ENCODE data around the gene ADCY9. TPM values are rescaled to one million over a fixed set of nuclear protein-coding genes. Genes with fewer than 3 reads are reported as not detected.

ADCY9 gene
- total and polyA plus RNA-seq, 4 donors, result 12.7 to 37.6 (median 17.6) TPM

- H3K4me1 ChIP-seq (ENCODE audit: control insufficient read depth in 5 of 5, insufficient read depth in 5 of 5, low read length in 5 of 5), result no peaks in the 10 kb centered on the region
- H3K4me3 ChIP-seq, result no peak overlapping the region
- peaks cover 0 to 14% (median 2%) of the 10 kb centered on the region in 4 donors for H3K9me3 ChIP-seq (ENCODE audit: control insufficient read depth in 4 of 4, insufficient read depth in 3 of 4, low read length in 3 of 4)
- DNase-seq, result no peak
- no peak for ATAC-seq (ENCODE audit: insufficient read depth, low FRiP score)
- TF ChIP-seq, protein P1, sequence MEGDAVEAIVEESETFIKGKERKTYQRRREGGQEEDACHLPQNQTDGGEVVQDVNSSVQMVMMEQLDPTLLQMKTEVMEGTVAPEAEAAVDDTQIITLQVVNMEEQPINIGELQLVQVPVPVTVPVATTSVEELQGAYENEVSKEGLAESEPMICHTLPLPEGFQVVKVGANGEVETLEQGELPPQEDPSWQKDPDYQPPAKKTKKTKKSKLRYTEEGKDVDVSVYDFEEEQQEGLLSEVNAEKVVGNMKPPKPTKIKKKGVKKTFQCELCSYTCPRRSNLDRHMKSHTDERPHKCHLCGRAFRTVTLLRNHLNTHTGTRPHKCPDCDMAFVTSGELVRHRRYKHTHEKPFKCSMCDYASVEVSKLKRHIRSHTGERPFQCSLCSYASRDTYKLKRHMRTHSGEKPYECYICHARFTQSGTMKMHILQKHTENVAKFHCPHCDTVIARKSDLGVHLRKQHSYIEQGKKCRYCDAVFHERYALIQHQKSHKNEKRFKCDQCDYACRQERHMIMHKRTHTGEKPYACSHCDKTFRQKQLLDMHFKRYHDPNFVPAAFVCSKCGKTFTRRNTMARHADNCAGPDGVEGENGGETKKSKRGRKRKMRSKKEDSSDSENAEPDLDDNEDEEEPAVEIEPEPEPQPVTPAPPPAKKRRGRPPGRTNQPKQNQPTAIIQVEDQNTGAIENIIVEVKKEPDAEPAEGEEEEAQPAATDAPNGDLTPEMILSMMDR (IDR thresholded peaks at IDR 0.05; ENCODE audit: control extremely low read depth, extremely low read depth), result no peak
- no peaks in the 10 kb centered on the region for H3K27me3 ChIP-seq (ENCODE audit: control insufficient read depth in 3 of 3, insufficient read depth in 3 of 3, low read length in 2 of 3)
- H3K27ac ChIP-seq (ENCODE audit: low read depth in 1 of 2, low read length in 1 of 2), result no peak overlapping the region
- H3K9ac ChIP-seq (ENCODE audit: insufficient read depth in 1 of 2, low read length in 2 of 2), result no peak overlapping the region
- H3K36me3 ChIP-seq (ENCODE audit: control insufficient read depth in 4 of 4, insufficient read depth in 4 of 4, low read length in 4 of 4), result no peaks in the 10 kb centered on the region
- WGBS, 2 donors, result 84 to 90% methylated on average over 17 of the region's 17 CpGs
Measured at GRCh38 chr16:3915426-3916260, 200.6 kb downstream of the ADCY9 start.

DNA sequence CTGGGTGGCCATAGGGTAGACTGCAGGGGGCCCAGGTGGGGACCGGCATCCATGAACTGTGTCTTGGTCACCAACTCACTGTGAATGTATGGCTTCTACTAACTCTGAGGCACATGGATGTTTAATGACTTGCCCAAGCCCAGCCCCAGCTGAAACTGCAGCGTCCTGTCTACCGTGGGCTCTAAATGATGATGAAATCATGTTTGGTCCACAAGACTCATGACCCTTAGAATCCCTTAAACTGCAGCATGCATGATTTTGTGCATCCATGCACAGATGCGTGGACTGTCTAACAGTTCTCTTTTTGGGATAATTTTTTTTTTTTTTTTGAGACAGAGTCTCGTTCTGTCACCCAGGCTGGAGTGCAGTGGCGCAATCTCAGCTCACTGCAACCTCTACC lies 203.3 kb downstream of the ADCY9 start:
- no peak overlapping the region for H3K9ac ChIP-seq (ENCODE audit: insufficient read depth in 1 of 2, low read length in 2 of 2)
- no peaks in the 10 kb centered on the region for H3K36me3 ChIP-seq (ENCODE audit: control insufficient read depth in 4 of 4, insufficient read depth in 4 of 4, low read length in 4 of 4)
- H3K9me3 ChIP-seq (ENCODE audit: control insufficient read depth in 4 of 4, insufficient read depth in 3 of 4, low read length in 3 of 4), result peaks cover 0 to 6% (median 0%) of the 10 kb centered on the region in 4 donors
- H3K27ac ChIP-seq (ENCODE audit: low read depth in 1 of 2, low read length in 1 of 2), result no peak overlapping the region
- H3K4me1 ChIP-seq (ENCODE audit: control insufficient read depth in 5 of 5, insufficient read depth in 5 of 5, low read length in 5 of 5), result no peaks in the 10 kb centered on the region
- H3K4me3 ChIP-seq, result no peak overlapping the region
- ATAC-seq (ENCODE audit: insufficient read depth, low FRiP score) (no peak), DNase-seq (no peak)
- 70 to 84% methylated on average over 6 of the region's 6 CpGs for WGBS, 2 donors
- no peaks in the 10 kb centered on the region for H3K27me3 ChIP-seq (ENCODE audit: control insufficient read depth in 3 of 3, insufficient read depth in 3 of 3, low read length in 2 of 3)
- TF ChIP-seq, protein P1 (IDR thresholded peaks at IDR 0.05; ENCODE audit: control extremely low read depth, extremely low read depth), result no peak

Small RNA genes within 50 kb of the gene (small RNA-seq; reads per million reads assigned to genes)
- not detected for gene AC009171.1 (ENCODE audit: low replicate concordance)

Other genes with a start within 250 kb of the ADCY9 start
- 100 to 1,000 TPM in 1 of 2 donors, 10 to 100 TPM in 1; 54.7 to 155 TPM for gene CREBBP, start 235.7 kb downstream of the ADCY9 start, total RNA-seq
- 10 to 100 TPM; 16.0 to 17.5 TPM for gene CREBBP, start 235.7 kb downstream of the ADCY9 start, polyA plus RNA-seq
- gene SRL, start 125.6 kb upstream of the ADCY9 start, total RNA-seq, result 1 to 10 TPM; 2.1 to 2.9 TPM
- under 1 TPM; 0.30 to 0.37 TPM for gene SRL, start 125.6 kb upstream of the ADCY9 start, polyA plus RNA-seq
- 10 to 100 TPM in 1 of 2 donors, 1 to 10 TPM in 1; 9.7 to 12.3 TPM for gene TFAP4, start 156.6 kb upstream of the ADCY9 start, total RNA-seq
- 10 to 100 TPM in 1 of 2 donors, 1 to 10 TPM in 1; 5.7 to 10.5 TPM for gene TFAP4, start 156.6 kb upstream of the ADCY9 start, polyA plus RNA-seq
- 10 to 100 TPM in 1 of 2 donors, 1 to 10 TPM in 1; 8.8 to 25.5 TPM for gene GLIS2, start 199.6 kb upstream of the ADCY9 start, total RNA-seq
- 10 to 100 TPM; 14.8 to 15.1 TPM for gene GLIS2, start 199.6 kb upstream of the ADCY9 start, polyA plus RNA-seq
- gene PAM16, start 234.9 kb upstream of the ADCY9 start, total RNA-seq, result 10 to 100 TPM; 23.0 to 55.2 TPM
- gene PAM16, start 234.9 kb upstream of the ADCY9 start, polyA plus RNA-seq, result 100 to 1,000 TPM in 1 of 2 donors, 10 to 100 TPM in 1; 62.2 to 183 TPM